ENCODE results near the gene SLC35E1.
A peak's percentile ranks its signal among the peaks of the same experiment; 100 is the strongest.

SLC35E1 gene

DNA sequence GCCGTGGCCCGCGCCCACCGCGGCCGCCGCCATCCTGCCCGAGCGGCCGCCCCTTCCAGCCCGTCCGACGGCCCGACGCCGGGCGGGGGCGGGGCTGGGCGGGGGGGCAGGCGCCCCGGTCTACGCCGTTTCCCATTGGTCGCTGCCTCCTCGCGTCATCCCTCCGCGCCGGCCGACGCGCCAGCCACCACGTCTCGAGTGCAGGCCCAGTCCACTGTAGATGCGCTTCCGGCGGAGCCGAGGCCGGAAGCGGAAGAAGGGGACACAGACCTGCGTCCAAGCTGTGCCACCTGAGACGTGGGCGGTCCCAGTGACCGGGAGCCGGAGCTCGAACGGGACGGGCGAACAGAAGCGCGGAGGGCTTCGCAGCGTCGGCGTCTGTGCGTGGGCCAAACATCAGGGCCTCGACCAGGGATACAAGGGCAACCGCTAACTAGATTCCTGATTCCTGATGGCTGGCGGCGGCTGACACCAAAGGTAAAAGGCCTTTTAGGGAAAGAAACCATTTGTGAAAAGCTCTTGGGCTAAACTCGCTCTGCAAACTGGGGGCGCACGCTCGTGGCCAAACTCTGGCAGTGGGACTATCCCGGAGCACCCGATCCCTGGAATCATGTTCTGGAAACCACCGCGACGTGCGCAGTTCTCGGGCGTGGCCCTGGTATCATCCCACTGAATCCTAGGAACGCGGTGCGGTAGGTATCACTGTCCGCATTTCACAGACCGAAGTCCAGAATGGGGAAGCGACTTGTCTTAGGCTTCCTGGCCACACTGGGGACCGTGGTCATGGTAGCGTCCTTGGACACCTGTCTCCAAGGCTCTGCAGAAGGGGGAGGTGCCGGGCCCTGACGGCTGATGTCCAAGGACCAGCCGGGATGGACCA, at the start of gene SLC35E1:
SLC35E1 (minus strand) TSS at position 84 of the 880 bp plus-strand sequence; CDS start at position 33, 51 bp downstream.
- Histone ChIP-seq H3K27me3 (no peaks in the 10 kb centered on the region), H3K4me3 (ENCODE audit: low read depth in 1 of 2, low read length in 1 of 2) (peak within 1 kb of the TSS; percentile 88 to 92), H3K4me1 (ENCODE audit: control insufficient read depth in 1 of 2, insufficient read depth in 1 of 2, low read depth in 1 of 2, low read length in 1 of 2) (peaks cover 29 to 37% of the 10 kb centered on the region in 2 experiments), H3K36me3 (peaks cover 65% of the 10 kb centered on the region), H3K9me3 (no peaks in the 10 kb centered on the region), H3K27ac (peak within 1 kb of the TSS; percentile 92)
- no peak for TF ChIP-seq CTCF (IDR thresholded peaks at IDR 0.05)

DNA sequence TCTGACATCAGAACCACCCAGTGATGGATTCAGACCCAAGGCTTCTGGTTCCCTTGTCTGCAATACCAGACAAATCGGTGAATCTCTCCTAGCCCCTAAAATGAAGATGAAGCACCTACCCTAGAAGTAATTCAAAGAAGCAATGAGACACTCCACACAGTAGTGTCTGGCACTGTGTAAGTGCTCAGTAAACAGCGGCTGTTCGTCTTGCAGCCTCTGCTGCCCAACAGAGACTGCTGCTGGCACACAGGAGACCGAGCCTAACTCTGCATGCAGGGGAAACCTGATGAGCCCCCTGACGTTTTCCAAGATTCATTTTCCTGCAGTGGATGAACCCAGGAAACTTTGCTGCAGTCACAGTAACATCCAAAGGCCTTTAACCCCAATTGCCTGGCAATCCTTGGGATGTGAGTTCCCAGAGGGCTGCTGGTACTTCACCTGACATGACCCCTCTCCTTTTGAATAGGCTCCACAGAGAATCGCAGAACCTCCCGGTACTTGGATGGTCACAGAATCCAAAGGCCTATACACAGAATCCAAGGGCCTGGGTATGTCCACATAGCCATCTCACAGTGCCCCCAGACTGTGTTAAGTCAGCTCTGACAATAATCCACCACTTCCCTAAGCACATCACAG, 49.1 kb upstream of the SLC35E1 start:
- peaks cover 30 to 54% of the 10 kb centered on the region in 2 experiments for H3K4me1 ChIP-seq (ENCODE audit: control insufficient read depth in 1 of 2, insufficient read depth in 1 of 2, low read depth in 1 of 2, low read length in 1 of 2)
- H3K27ac ChIP-seq = no peak overlapping the region
- no peak for TF ChIP-seq CTCF (IDR thresholded peaks at IDR 0.05)

DNA sequence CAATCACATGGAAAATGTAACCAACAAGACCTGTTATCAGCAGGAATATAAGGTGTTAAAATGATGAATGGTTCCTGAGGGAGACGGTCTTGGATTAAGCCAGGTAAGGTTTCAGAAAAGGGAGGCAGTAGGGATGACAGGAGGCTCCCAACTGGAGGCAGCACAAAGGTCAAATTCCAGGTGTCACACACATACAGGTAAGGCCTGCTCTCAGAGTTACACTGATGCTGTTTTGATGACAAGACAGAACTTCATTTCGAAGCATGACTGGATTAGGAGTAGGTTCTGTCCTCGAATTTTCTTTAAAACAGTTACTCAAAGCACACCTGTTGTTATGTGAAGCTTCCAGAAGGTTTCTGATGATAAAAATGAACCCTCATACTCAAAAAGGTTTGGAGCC, 48.4 kb upstream of the SLC35E1 start:
- Histone ChIP-seq H3K36me3 (peaks cover 8% of the 10 kb centered on the region), H3K27me3 (no peaks in the 10 kb centered on the region), H3K9me3 (no peaks in the 10 kb centered on the region), H3K27ac (no peak overlapping the region), H3K4me3 (ENCODE audit: low read depth in 1 of 2, low read length in 1 of 2) (no peak overlapping the region), H3K4me1 (ENCODE audit: control insufficient read depth in 1 of 2, insufficient read depth in 1 of 2, low read depth in 1 of 2, low read length in 1 of 2) (peaks cover 29 to 54% of the 10 kb centered on the region in 2 experiments)
- no peak for TF ChIP-seq CTCF (IDR thresholded peaks at IDR 0.05)

More for the DNA sequence above, 49.1 kb upstream of the SLC35E1 start:
- Histone ChIP-seq H3K27me3 (no peaks in the 10 kb centered on the region), H3K36me3 (peaks cover 8% of the 10 kb centered on the region), H3K4me3 (ENCODE audit: low read depth in 1 of 2, low read length in 1 of 2) (no peak overlapping the region), H3K9me3 (no peaks in the 10 kb centered on the region)

GRCh38 chr19:16620018-16620417, 47.8 kb upstream of the SLC35E1 start:
- Histone ChIP-seq H3K27me3 (no peaks in the 10 kb centered on the region), H3K9me3 (no peaks in the 10 kb centered on the region), H3K4me3 (ENCODE audit: low read depth in 1 of 2, low read length in 1 of 2) (no peak overlapping the region), H3K27ac (no peak overlapping the region), H3K4me1 (ENCODE audit: control insufficient read depth in 1 of 2, insufficient read depth in 1 of 2, low read depth in 1 of 2, low read length in 1 of 2) (peaks cover 27 to 53% of the 10 kb centered on the region in 2 experiments), H3K36me3 (peaks cover 8% of the 10 kb centered on the region)
- TF ChIP-seq CTCF (IDR thresholded peaks at IDR 0.05) = no peak

GRCh38 chr19:16619457-16619856, 47.2 kb upstream of the SLC35E1 start:
- Histone ChIP-seq H3K9me3 (no peaks in the 10 kb centered on the region), H3K4me3 (ENCODE audit: low read depth in 1 of 2, low read length in 1 of 2) (no peak overlapping the region), H3K4me1 (ENCODE audit: control insufficient read depth in 1 of 2, insufficient read depth in 1 of 2, low read depth in 1 of 2, low read length in 1 of 2) (peaks cover 27 to 53% of the 10 kb centered on the region in 2 experiments), H3K27ac (no peak overlapping the region), H3K27me3 (no peaks in the 10 kb centered on the region), H3K36me3 (peaks cover 8% of the 10 kb centered on the region)
- no peak for TF ChIP-seq CTCF (IDR thresholded peaks at IDR 0.05)
